ENCODE data around the gene MX2. TPM values are rescaled to one million over a fixed set of nuclear protein-coding genes. Genes with fewer than 3 reads are reported as not detected.

The MX2 gene
- total RNA-seq, 4 donors from 2014 or later, result 0.29 to 19.0 (median 8.2) TPM

DNA sequence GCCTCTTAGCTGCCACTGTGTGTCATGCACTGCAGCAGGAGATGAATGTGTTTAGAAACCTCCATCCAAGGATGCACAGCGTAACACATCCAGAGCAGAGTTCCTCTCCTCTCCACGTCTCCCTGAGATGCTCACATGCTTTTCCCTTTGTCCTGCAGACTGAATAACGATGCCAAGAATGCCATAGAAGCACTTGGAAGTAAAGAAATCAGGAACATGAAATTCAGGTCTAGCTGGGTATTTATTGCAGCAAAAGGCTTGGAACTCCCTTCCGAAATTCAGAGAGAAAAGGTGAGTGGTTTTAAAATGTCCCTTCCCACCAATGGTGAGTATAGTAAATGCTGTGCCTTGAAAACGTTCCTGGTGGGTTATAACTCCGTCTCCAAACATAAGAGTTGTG lies 13.4 kb upstream of the MX2 start:
- Histone ChIP-seq H3K4me3 (no peak overlapping the region), H3K4me1 (no peaks in the 10 kb centered on the region), H3K9me3 (no peaks in the 10 kb centered on the region), H3K36me3 (no peaks in the 10 kb centered on the region), H3K27me3 (no peaks in the 10 kb centered on the region), H3K27ac (no peak overlapping the region)
- TF ChIP-seq, protein P1, sequence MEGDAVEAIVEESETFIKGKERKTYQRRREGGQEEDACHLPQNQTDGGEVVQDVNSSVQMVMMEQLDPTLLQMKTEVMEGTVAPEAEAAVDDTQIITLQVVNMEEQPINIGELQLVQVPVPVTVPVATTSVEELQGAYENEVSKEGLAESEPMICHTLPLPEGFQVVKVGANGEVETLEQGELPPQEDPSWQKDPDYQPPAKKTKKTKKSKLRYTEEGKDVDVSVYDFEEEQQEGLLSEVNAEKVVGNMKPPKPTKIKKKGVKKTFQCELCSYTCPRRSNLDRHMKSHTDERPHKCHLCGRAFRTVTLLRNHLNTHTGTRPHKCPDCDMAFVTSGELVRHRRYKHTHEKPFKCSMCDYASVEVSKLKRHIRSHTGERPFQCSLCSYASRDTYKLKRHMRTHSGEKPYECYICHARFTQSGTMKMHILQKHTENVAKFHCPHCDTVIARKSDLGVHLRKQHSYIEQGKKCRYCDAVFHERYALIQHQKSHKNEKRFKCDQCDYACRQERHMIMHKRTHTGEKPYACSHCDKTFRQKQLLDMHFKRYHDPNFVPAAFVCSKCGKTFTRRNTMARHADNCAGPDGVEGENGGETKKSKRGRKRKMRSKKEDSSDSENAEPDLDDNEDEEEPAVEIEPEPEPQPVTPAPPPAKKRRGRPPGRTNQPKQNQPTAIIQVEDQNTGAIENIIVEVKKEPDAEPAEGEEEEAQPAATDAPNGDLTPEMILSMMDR (IDR thresholded peaks at IDR 0.05), result no peak
- TF ChIP-seq POLR2A (IDR thresholded peaks at IDR 0.05), result no peak
- intact Hi-C loops (cut with DNase I; ENCODE audit: low total_unique reads), result no loop called here
- DNase-seq, result no peak

- Histone ChIP-seq H3K36me3 (no peaks in the 10 kb centered on the region), H3K4me3 (no peak overlapping the region), H3K9me3 (no peaks in the 10 kb centered on the region), H3K27ac (no peak overlapping the region), H3K27me3 (no peaks in the 10 kb centered on the region), H3K4me1 (no peaks in the 10 kb centered on the region)
- TF ChIP-seq, protein P1 (IDR thresholded peaks at IDR 0.05), result no peak
- no peak for TF ChIP-seq POLR2A (IDR thresholded peaks at IDR 0.05)
- DNase-seq, result no peak
- intact Hi-C loops (cut with DNase I; ENCODE audit: low total_unique reads), result no loop called here
These were observed 12.7 kb upstream of the MX2 start for GRCh38 chr21:41349126-41349525.

DNA sequence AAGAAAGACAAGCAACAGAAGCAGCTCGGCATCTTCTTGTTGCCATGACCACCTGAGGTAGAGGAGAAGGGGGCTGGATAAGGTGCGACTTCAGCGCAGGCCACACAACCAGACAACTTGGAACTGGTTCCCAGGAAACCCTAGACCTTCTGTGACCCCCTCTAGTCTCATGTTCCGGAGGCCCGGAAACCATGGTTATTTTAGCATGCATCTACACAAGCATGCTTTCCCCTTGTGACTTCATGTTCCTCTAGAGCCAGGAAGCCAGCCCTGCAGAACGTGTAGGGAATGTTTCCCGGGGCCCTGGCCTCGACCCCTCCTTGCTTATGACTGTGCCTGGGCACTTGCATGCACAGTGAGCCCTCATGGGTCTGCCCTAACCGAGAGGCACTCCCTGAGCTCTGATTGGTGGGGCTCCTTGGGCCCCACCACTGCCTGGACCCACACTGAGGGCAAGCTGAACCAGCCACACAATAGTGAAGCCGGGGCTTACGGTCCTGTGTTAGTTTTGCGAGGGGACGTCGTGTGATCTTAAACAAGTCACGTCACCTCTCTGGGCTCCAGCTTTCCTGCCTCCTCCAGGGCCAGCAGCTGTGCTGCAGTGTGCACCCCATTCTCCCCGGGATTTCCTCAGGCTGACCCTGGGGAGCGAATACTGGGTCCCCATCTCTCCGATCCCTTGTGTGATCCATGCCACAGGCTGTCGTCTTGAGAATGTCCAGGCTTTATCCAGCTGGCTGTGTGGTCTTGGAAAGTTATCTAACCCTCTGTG lies 12.0 kb upstream of the MX2 start:
- Histone ChIP-seq H3K27ac (no peak overlapping the region), H3K36me3 (no peaks in the 10 kb centered on the region), H3K27me3 (no peaks in the 10 kb centered on the region), H3K4me1 (no peaks in the 10 kb centered on the region), H3K9me3 (no peaks in the 10 kb centered on the region), H3K4me3 (no peak overlapping the region)
- intact Hi-C loops (cut with DNase I; ENCODE audit: low total_unique reads), result no loop called here
- no peak for TF ChIP-seq POLR2A (IDR thresholded peaks at IDR 0.05)
- TF ChIP-seq, protein P1 (IDR thresholded peaks at IDR 0.05), result no peak
- DNase-seq, result no peak

GRCh38 chr21:41350436-41351155 lies 11.2 kb upstream of the MX2 start:
- no peaks in the 10 kb centered on the region for H3K4me1 ChIP-seq
- no peaks in the 10 kb centered on the region for H3K36me3 ChIP-seq
- H3K27me3 ChIP-seq, result no peaks in the 10 kb centered on the region
- intact Hi-C loops (cut with DNase I; ENCODE audit: low total_unique reads), result no loop called here
- no peak overlapping the region for H3K27ac ChIP-seq
- TF ChIP-seq, protein P1 (IDR thresholded peaks at IDR 0.05), result no peak
- TF ChIP-seq POLR2A (IDR thresholded peaks at IDR 0.05), result no peak
- H3K9me3 ChIP-seq, result no peaks in the 10 kb centered on the region
- H3K4me3 ChIP-seq, result no peak overlapping the region
- no peak for DNase-seq

- Histone ChIP-seq H3K4me3 (no peak overlapping the region), H3K27me3 (no peaks in the 10 kb centered on the region), H3K36me3 (no peaks in the 10 kb centered on the region), H3K4me1 (no peaks in the 10 kb centered on the region), H3K9me3 (no peaks in the 10 kb centered on the region), H3K27ac (no peak overlapping the region)
- intact Hi-C loops (cut with DNase I; ENCODE audit: low total_unique reads), result no loop called here
- no peak for DNase-seq
- no peak for TF ChIP-seq POLR2A (IDR thresholded peaks at IDR 0.05)
- TF ChIP-seq, protein P1 (IDR thresholded peaks at IDR 0.05), result no peak
These were observed 4.3 kb upstream of the MX2 start for GRCh38 chr21:41357546-41357945.
